Measurements from ENCODE around the gene ARMC3. TPM values are rescaled to one million over a fixed set of nuclear protein-coding genes. Genes with fewer than 3 reads are reported as not detected.
"Not testable (repeated sequence)": the region's sequence is repeated elsewhere in the genome, so short reads cannot be mapped to it uniquely, and the experiment has no call there.

The ARMC3 gene
- total RNA-seq, 6 donors from 2014 or later = 0.57 to 56.6 (median 6.4) TPM

GRCh38 chr10:23060918-23061317 is 133.1 kb downstream of the ARMC3 start:
- no peak for TF ChIP-seq CTCF (IDR thresholded peaks at IDR 0.05)
- no peak for TF ChIP-seq POLR2AphosphoS5 (IDR thresholded peaks at IDR 0.05)
- no peak for TF ChIP-seq EP300 (IDR thresholded peaks at IDR 0.05)
- no peak for TF ChIP-seq POLR2A (IDR thresholded peaks at IDR 0.05)
- Histone ChIP-seq H3K4me3 (no peak overlapping the region), H3K36me3 (no peaks in the 10 kb centered on the region), H3K27ac (no peak overlapping the region), H3K9me3 (peaks cover 0 to 9% (median 0%) of the 10 kb centered on the region in 4 donors), H3K4me1 (peaks cover 0 to 10% (median 9%) of the 10 kb centered on the region in 4 donors), H3K27me3 (no peaks in the 10 kb centered on the region)
- 57 to 60% methylated on average over 1 to 2 of the region's 2 CpGs for WGBS, 2 donors
- no peak for DNase-seq
- no peak for ATAC-seq (ENCODE audit: low FRiP score in 2 of 2)

GRCh38 chr10:23063045-23063972 is 135.5 kb downstream of the ARMC3 start:
- Histone ChIP-seq H3K27ac (no peak overlapping the region), H3K4me1 (peaks cover 0 to 10% (median 10%) of the 10 kb centered on the region in 4 donors), H3K9me3 (peaks cover 0 to 9% (median 0%) of the 10 kb centered on the region in 4 donors), H3K4me3 (no peak overlapping the region), H3K27me3 (no peaks in the 10 kb centered on the region), H3K36me3 (no peaks in the 10 kb centered on the region)
- ATAC-seq (ENCODE audit: low FRiP score in 2 of 2) (peak in 1 of 2 donors; percentile 69), DNase-seq (peak in 1 of 2 donors; percentile 78)
- WGBS, 2 donors = 72 to 77% methylated on average over 20 of the region's 20 CpGs
- TF ChIP-seq POLR2AphosphoS5 (IDR thresholded peaks at IDR 0.05) (no peak), EP300 (IDR thresholded peaks at IDR 0.05) (no peak), CTCF (IDR thresholded peaks at IDR 0.05) (no peak), POLR2A (IDR thresholded peaks at IDR 0.05) (no peak)

- Histone ChIP-seq H3K4me1 (peaks cover 0 to 10% (median 10%) of the 10 kb centered on the region in 4 donors), H3K27me3 (no peaks in the 10 kb centered on the region), H3K36me3 (no peaks in the 10 kb centered on the region), H3K4me3 (no peak overlapping the region), H3K27ac (no peak overlapping the region), H3K9me3 (peaks cover 0 to 3% (median 0%) of the 10 kb centered on the region in 4 donors)
- DNase-seq (peak in 1 of 2 donors; percentile 30), ATAC-seq (ENCODE audit: low FRiP score in 2 of 2) (no peak)
- TF ChIP-seq EP300 (IDR thresholded peaks at IDR 0.05) (no peak), POLR2AphosphoS5 (IDR thresholded peaks at IDR 0.05) (no peak), POLR2A (IDR thresholded peaks at IDR 0.05) (no peak)
- 83 to 90% methylated on average over 16 to 20 of the region's 20 CpGs for WGBS, 2 donors
These were observed 136.3 kb downstream of the ARMC3 start for GRCh38 chr10:23063973-23064812.

- WGBS, 2 donors = 88 to 90% methylated on average over 2 of the region's 2 CpGs
These were observed 136.9 kb downstream of the ARMC3 start for GRCh38 chr10:23064813-23065114.

GRCh38 chr10:23065181-23065948 is 137.5 kb downstream of the ARMC3 start:
- no peaks in the 10 kb centered on the region for H3K36me3 ChIP-seq
- peak in 1 of 6 experiments; percentile 15 for TF ChIP-seq CTCF (IDR thresholded peaks at IDR 0.05)
- peak in 1 of 2 donors; percentile 40 for TF ChIP-seq POLR2AphosphoS5 (IDR thresholded peaks at IDR 0.05)
- TF ChIP-seq POLR2A (IDR thresholded peaks at IDR 0.05) = no peak
- no peaks in the 10 kb centered on the region for H3K27me3 ChIP-seq
- DNase-seq (peak in 1 of 2 donors; percentile 81), ATAC-seq (ENCODE audit: low FRiP score in 2 of 2) (peak; percentile 84 to 87)
- 52 to 54% methylated on average over 10 to 11 of the region's 11 CpGs for WGBS, 2 donors
- H3K9me3 ChIP-seq = no peaks in the 10 kb centered on the region
- no peak overlapping the region for H3K27ac ChIP-seq
- peaks cover 0 to 10% (median 10%) of the 10 kb centered on the region in 4 donors for H3K4me1 ChIP-seq
- no peak overlapping the region for H3K4me3 ChIP-seq

More at GRCh38 chr10:23064813-23065114, 136.9 kb downstream of the ARMC3 start:
- not testable (repeated sequence) for H3K9me3 ChIP-seq; H3K4me3 ChIP-seq; H3K36me3 ChIP-seq; ATAC-seq (ENCODE audit: low FRiP score in 2 of 2); H3K27me3 ChIP-seq; H3K27ac ChIP-seq; DNase-seq
- H3K4me1 ChIP-seq = peaks cover 0 to 10% (median 10%) of the 10 kb centered on the region in 4 donors
